Stomach (tissue), 4 donors: Measurements from ENCODE around the gene PMEPA1.

Source experiments
- POLR2A ChIP-seq, 4 donors: fragments of 450-650 bp; IDR thresholded peaks; one replicate each; pipeline ENCODE4 v1.6.1; 2016; ENCODE audit warnings: antibody characterized with exemption in 4 of 4, control low read depth in 2 of 4, mild to moderate bottlenecking in 1 of 4, moderate library complexity in 1 of 4
- TF ChIP-seq, protein P1 (sequence below), 7 experiments: fragments of 450-650 bp in 4 of 7; fragments of 200-600 bp in 3 of 7; sonication (generic) in 3 of 7; IDR thresholded peaks; one replicate each; pipeline ENCODE4 v1.5.1; 2016 to 2019; ENCODE audit warnings: antibody characterized with exemption in 7 of 7, control low read depth in 2 of 7, mild to moderate bottlenecking in 1 of 7

DNA sequence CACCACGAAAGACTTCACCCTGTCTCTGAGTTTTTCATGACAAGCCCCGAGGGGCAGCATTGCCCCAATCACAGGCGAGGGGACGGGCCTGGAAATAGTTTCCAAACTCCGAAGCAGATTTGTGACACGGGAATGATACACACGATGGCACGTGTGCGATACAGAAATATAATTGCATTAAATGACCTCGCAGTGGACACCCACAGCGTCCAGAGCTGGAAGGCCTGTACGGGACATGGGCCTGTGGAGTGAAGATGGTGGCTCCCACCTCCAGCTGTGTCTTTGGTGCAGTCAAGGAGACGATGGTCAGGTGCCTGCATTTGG is 43.0 kb downstream of the PMEPA1 start:
- TF ChIP-seq POLR2A (IDR thresholded peaks at IDR 0.05) = no peak
- TF ChIP-seq, protein P1, sequence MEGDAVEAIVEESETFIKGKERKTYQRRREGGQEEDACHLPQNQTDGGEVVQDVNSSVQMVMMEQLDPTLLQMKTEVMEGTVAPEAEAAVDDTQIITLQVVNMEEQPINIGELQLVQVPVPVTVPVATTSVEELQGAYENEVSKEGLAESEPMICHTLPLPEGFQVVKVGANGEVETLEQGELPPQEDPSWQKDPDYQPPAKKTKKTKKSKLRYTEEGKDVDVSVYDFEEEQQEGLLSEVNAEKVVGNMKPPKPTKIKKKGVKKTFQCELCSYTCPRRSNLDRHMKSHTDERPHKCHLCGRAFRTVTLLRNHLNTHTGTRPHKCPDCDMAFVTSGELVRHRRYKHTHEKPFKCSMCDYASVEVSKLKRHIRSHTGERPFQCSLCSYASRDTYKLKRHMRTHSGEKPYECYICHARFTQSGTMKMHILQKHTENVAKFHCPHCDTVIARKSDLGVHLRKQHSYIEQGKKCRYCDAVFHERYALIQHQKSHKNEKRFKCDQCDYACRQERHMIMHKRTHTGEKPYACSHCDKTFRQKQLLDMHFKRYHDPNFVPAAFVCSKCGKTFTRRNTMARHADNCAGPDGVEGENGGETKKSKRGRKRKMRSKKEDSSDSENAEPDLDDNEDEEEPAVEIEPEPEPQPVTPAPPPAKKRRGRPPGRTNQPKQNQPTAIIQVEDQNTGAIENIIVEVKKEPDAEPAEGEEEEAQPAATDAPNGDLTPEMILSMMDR (IDR thresholded peaks at IDR 0.05) = no peak
